ENCODE measurements around the gene SAMSN1. TPM values are rescaled to one million over a fixed set of nuclear protein-coding genes. Genes with fewer than 3 reads are reported as not detected.

Gene SAMSN1
- total RNA-seq (2014; rRNA removed; shearing (Covaris generic)) = 0.12 and 0.98 TPM in 2 replicates

- no peak for DNase-seq (ENCODE audit: low read depth)
Measured at GRCh38 chr21:14545906-14546480, at the start of gene SAMSN1. TSS of gene SAMSN1 (minus strand) at chr21:14546315. CDS start at chr21:14546261, 54 bp downstream.

GRCh38 chr21:14595449-14595848 lies 49.3 kb upstream of the SAMSN1 start:
- DNase-seq (ENCODE audit: low read depth) = no peak

GRCh38 chr21:14594967-14595366 lies 48.9 kb upstream of the SAMSN1 start:
- DNase-seq (ENCODE audit: low read depth) = no peak

GRCh38 chr21:14593230-14593629 lies 47.1 kb upstream of the SAMSN1 start:
- DNase-seq (ENCODE audit: low read depth) = no peak

- DNase-seq (ENCODE audit: low read depth) = no peak
Measured at GRCh38 chr21:14592296-14593000, 46.3 kb upstream of the SAMSN1 start.

GRCh38 chr21:14591882-14592281 lies 45.8 kb upstream of the SAMSN1 start:
- DNase-seq (ENCODE audit: low read depth) = no peak

GRCh38 chr21:14591377-14591776 lies 45.3 kb upstream of the SAMSN1 start:
- DNase-seq (ENCODE audit: low read depth) = no peak

GRCh38 chr21:14589855-14590563 lies 43.9 kb upstream of the SAMSN1 start:
- no peak for DNase-seq (ENCODE audit: low read depth)

GRCh38 chr21:14587266-14587665 lies 41.2 kb upstream of the SAMSN1 start:
- no peak for DNase-seq (ENCODE audit: low read depth)

GRCh38 chr21:14585122-14585521 lies 39.0 kb upstream of the SAMSN1 start:
- DNase-seq (ENCODE audit: low read depth) = no peak

GRCh38 chr21:14584357-14585095 lies 38.4 kb upstream of the SAMSN1 start:
- no peak for DNase-seq (ENCODE audit: low read depth)

- no peak for DNase-seq (ENCODE audit: low read depth)
Measured at GRCh38 chr21:14583629-14584255, 37.6 kb upstream of the SAMSN1 start.

GRCh38 chr21:14582934-14583628 lies 37.0 kb upstream of the SAMSN1 start:
- DNase-seq (ENCODE audit: low read depth) = no peak

GRCh38 chr21:14581902-14582457 lies 35.9 kb upstream of the SAMSN1 start:
- no peak for DNase-seq (ENCODE audit: low read depth)

- DNase-seq (ENCODE audit: low read depth) = no peak
Measured at GRCh38 chr21:14573244-14573643, 27.1 kb upstream of the SAMSN1 start.

GRCh38 chr21:14572204-14572780 lies 26.2 kb upstream of the SAMSN1 start:
- DNase-seq (ENCODE audit: low read depth) = no peak

- DNase-seq (ENCODE audit: low read depth) = no peak
Measured at GRCh38 chr21:14569868-14570267, 23.8 kb upstream of the SAMSN1 start.

- DNase-seq (ENCODE audit: low read depth) = no peak
Measured at GRCh38 chr21:14569026-14569621, 23.0 kb upstream of the SAMSN1 start.

GRCh38 chr21:14567331-14568279 lies 21.5 kb upstream of the SAMSN1 start:
- DNase-seq (ENCODE audit: low read depth) = no peak

Data from RPMI7951 (cell line).